H9 (cell line): ENCODE results near the gene SUPT20H. TPM values are rescaled to one million over a fixed set of nuclear protein-coding genes. Genes with fewer than 3 reads are reported as not detected.

Source experiments
- DNase-seq: peaks from one replicate; pipeline ENCODE4 v3.0.0-alpha.2; 2017
- H2AFZ ChIP-seq: one replicate; pipeline ENCODE4 v1.6.1; 2013; ENCODE audit warnings: mild to moderate bottlenecking, low read length, control low read depth, moderate library complexity
- H2AK5ac ChIP-seq: 2 replicates; pipeline ENCODE4 v1.6.1; 2013; ENCODE audit warnings: low read length, control low read depth, mixed read lengths; ENCODE audit not compliant: insufficient read length
- H2BK120ac ChIP-seq: one replicate; pipeline ENCODE4 v1.6.1; 2013; ENCODE audit warnings: low read depth, mild to moderate bottlenecking, low read length, control low read depth, inconsistent platforms; ENCODE audit not compliant: poor library complexity, severe bottlenecking
- H2BK12ac ChIP-seq: 2 replicates; pipeline ENCODE4 v1.6.1; 2013; ENCODE audit warnings: low read length, control low read depth, mixed read lengths, low read depth; ENCODE audit not compliant: insufficient read length
- H2BK15ac ChIP-seq: 2 replicates; pipeline ENCODE4 v1.6.1; 2013; ENCODE audit warnings: low read depth, low read length, control low read depth
- H2BK20ac ChIP-seq: one replicate; pipeline ENCODE4 v1.6.1; 2013; ENCODE audit warnings: low read depth, mild to moderate bottlenecking, low read length, control low read depth, inconsistent platforms; ENCODE audit not compliant: poor library complexity, severe bottlenecking
- H2BK5ac ChIP-seq: 2 replicates; pipeline ENCODE4 v1.6.1; 2013; ENCODE audit warnings: low read length, control low read depth, mixed read lengths; ENCODE audit not compliant: insufficient read length
- H3K14ac ChIP-seq: 2 replicates; pipeline ENCODE4 v1.6.1; 2013; ENCODE audit warnings: low read length, control low read depth; ENCODE audit not compliant: insufficient read depth
- H3K18ac ChIP-seq: 2 replicates; pipeline ENCODE4 v1.6.1; 2013; ENCODE audit warnings: low read depth, mild to moderate bottlenecking, mixed read lengths, low read length, control low read depth; ENCODE audit not compliant: insufficient read length
- H3K23ac ChIP-seq: 2 replicates; pipeline ENCODE4 v1.6.1; 2013; ENCODE audit warnings: low read length, control low read depth, mixed read lengths, low read depth; ENCODE audit not compliant: insufficient read length
- H3K23me2 ChIP-seq: 2 replicates; pipeline ENCODE4 v1.6.1; 2013; ENCODE audit warnings: low read depth, mild to moderate bottlenecking, mixed read lengths, low read length, control low read depth; ENCODE audit not compliant: insufficient read length, poor library complexity, severe bottlenecking
- H3K27ac ChIP-seq: 2 replicates; pipeline ENCODE4 v1.5.1; 2013; ENCODE audit warnings: low read length, control low read depth, mixed read lengths, low read depth; ENCODE audit not compliant: insufficient read length
- H3K27me3 ChIP-seq: 2 replicates; pipeline ENCODE4 v1.6.1; 2013; ENCODE audit warnings: low read length, control low read depth, inconsistent platforms; ENCODE audit not compliant: insufficient read depth
- H3K4ac ChIP-seq: 2 replicates; pipeline ENCODE4 v1.6.1; 2013; ENCODE audit warnings: low read depth, mild to moderate bottlenecking, control low read depth, inconsistent platforms, low read length, moderate library complexity
- H3K4me1 ChIP-seq: 2 replicates; pipeline ENCODE4 v1.6.1; 2013; ENCODE audit warnings: low read length, control low read depth, inconsistent platforms; ENCODE audit not compliant: insufficient read depth
- H3K4me2 ChIP-seq: 2 replicates; pipeline ENCODE4 v1.6.1; 2013; ENCODE audit warnings: low read length, control low read depth, mixed read lengths; ENCODE audit not compliant: insufficient read length, insufficient read depth
- H3K56ac ChIP-seq: 2 replicates; pipeline ENCODE4 v1.6.1; 2013; ENCODE audit warnings: low read depth, mild to moderate bottlenecking, mixed read lengths, low read length, control low read depth; ENCODE audit not compliant: insufficient read length
- H3K79me1 ChIP-seq: 2 replicates; pipeline ENCODE4 v1.6.1; 2013; ENCODE audit warnings: low read depth, mild to moderate bottlenecking, moderate library complexity, low read length, control low read depth, inconsistent platforms; ENCODE audit not compliant: insufficient read depth, poor library complexity, severe bottlenecking
- H3K79me2 ChIP-seq: 2 replicates; pipeline ENCODE4 v1.6.1; 2013; ENCODE audit warnings: low read length, control low read depth, inconsistent platforms; ENCODE audit not compliant: insufficient read depth
- H3K9ac ChIP-seq: 2 replicates; pipeline ENCODE4 v1.6.1; 2013; ENCODE audit warnings: low read length, control low read depth, mixed read lengths; ENCODE audit not compliant: insufficient read length; ENCODE audit errors: extremely low read depth
- H3K9me3 ChIP-seq: one replicate; pipeline ENCODE4 v1.6.1; 2013; ENCODE audit warnings: low read depth, low read length, inconsistent platforms; ENCODE audit not compliant: control insufficient read depth
- H3T11ph ChIP-seq: one replicate; pipeline ENCODE4 v1.6.1; 2013; ENCODE audit warnings: mild to moderate bottlenecking, low read length, control low read depth, inconsistent platforms
- H4K20me1 ChIP-seq: one replicate; pipeline ENCODE4 v1.6.1; 2013; ENCODE audit not compliant: control insufficient read depth, insufficient read length, insufficient read depth
- H4K5ac ChIP-seq: 2 replicates; pipeline ENCODE4 v1.6.1; 2013; ENCODE audit warnings: low read depth, mild to moderate bottlenecking, mixed read lengths, low read length, control low read depth; ENCODE audit not compliant: insufficient read length
- H4K8ac ChIP-seq: replicated peaks from 2 replicates; pipeline ENCODE4 v1.6.1; 2013; ENCODE audit warnings: low read length, control low read depth, mixed read lengths, low read depth; ENCODE audit not compliant: insufficient read length
- H4K91ac ChIP-seq: 2 replicates; pipeline ENCODE4 v1.6.1; 2013; ENCODE audit warnings: low read depth, mild to moderate bottlenecking, moderate library complexity, mixed read lengths, low read length, control low read depth; ENCODE audit not compliant: insufficient read length
- H3K27ac Mint-ChIP-seq, 3 experiments: 2 replicates in 2 of 3; 3 replicates in 1 of 3; pipeline ENCODE4 v1.8.0; 2020 to 2021; ENCODE audit warnings: mixed read lengths in 3 of 3, mild to moderate bottlenecking in 1 of 3, moderate library complexity in 1 of 3
- H3K27me3 Mint-ChIP-seq: 2 replicates; pipeline ENCODE4 v1.8.0; 2021; ENCODE audit warnings: low read depth, mild to moderate bottlenecking, moderate library complexity, mixed read lengths
- H3K36me3 Mint-ChIP-seq, 3 experiments: 2 replicates in 2 of 3; 3 replicates in 1 of 3; pipeline ENCODE4 v1.8.0; 2020 to 2021; ENCODE audit warnings: low read depth in 3 of 3, mixed read lengths in 3 of 3; ENCODE audit not compliant: insufficient read depth in 1 of 3
- H3K4me1 Mint-ChIP-seq, 2 experiments: 2 replicates each; pipeline ENCODE4 v1.8.0; 2020; ENCODE audit warnings: mixed read lengths in 2 of 2
- H3K4me3 Mint-ChIP-seq, 2 experiments: 2 replicates in 1 of 2; 3 replicates in 1 of 2; pipeline ENCODE4 v1.8.0; 2020 to 2021; ENCODE audit warnings: mild to moderate bottlenecking in 2 of 2, mixed read lengths in 2 of 2, moderate library complexity in 1 of 2
- H3K9me3 Mint-ChIP-seq, 2 experiments: 2 replicates in 1 of 2; 3 replicates in 1 of 2; pipeline ENCODE4 v1.8.0; 2020; ENCODE audit warnings: mild to moderate bottlenecking in 2 of 2, mixed read lengths in 2 of 2, moderate library complexity in 1 of 2
- WGBS: extraction: QIAGEN DNeasy Blood & Tissue Kit; methylation state at CpG from one replicate; pipeline ENCODE4 v1.1.7; 2013; ENCODE audit warnings: missing lambda C conversion rate, low lambda C conversion rate, mixed read lengths; ENCODE audit not compliant: insufficient read length; ENCODE audit errors: extremely low coverage; 5-methylcytosine and 5-hydroxymethylcytosine counted together
- total RNA-seq: library from RNA; stranded (reverse); gene quantifications from 2 replicates; pipeline ENCODE4 v1.2.1, GENCODE V29; 2021
- TF ChIP-seq, protein P1 (sequence below): fragments of 200-600 bp; sonication (generic); conservative IDR thresholded peaks from 3 replicates; pipeline ENCODE4 v1.8.0; 2021; ENCODE audit warnings: antibody characterized with exemption, mild to moderate bottlenecking

Gene SUPT20H
- total RNA-seq, 1 experiment from 2014 or later = 59.5 TPM

- no peak overlapping the region for H3K9ac ChIP-seq
- Mint-ChIP-seq H3K27me3 (no peaks in the 10 kb centered on the region), H3K36me3 (no peaks in the 10 kb centered on the region), H3K9me3 (no peaks in the 10 kb centered on the region), H3K4me3 (no peak overlapping the region), H3K4me1 (peaks cover 0 to 2% of the 10 kb centered on the region in 2 experiments; a peak in 1 of 4 replicates), H3K27ac (no peak overlapping the region)
- H2BK5ac ChIP-seq = no peak overlapping the region
- no peaks in the 10 kb centered on the region for H3K79me1 ChIP-seq
- no peaks in the 10 kb centered on the region for H3K79me2 ChIP-seq
- H3K14ac ChIP-seq = no peak overlapping the region
- no peak overlapping the region for H4K91ac ChIP-seq
- no peak overlapping the region for H4K5ac ChIP-seq
- WGBS = no CpG with 5 or more reads among the region's 2 CpGs
- no peak for DNase-seq
- H4K20me1 ChIP-seq = no peaks in the 10 kb centered on the region
- no peak overlapping the region for H3K23ac ChIP-seq
- no peak overlapping the region for H2BK20ac ChIP-seq
- no peak overlapping the region for H3K4ac ChIP-seq
- H2BK12ac ChIP-seq = no peak overlapping the region
- H2AK5ac ChIP-seq = no peak overlapping the region
- no peak overlapping the region for H3K56ac ChIP-seq
- no peaks in the 10 kb centered on the region for H3K23me2 ChIP-seq
- no peak overlapping the region for H4K8ac ChIP-seq
- H2BK120ac ChIP-seq = no peak overlapping the region
- no peak overlapping the region for H3K4me2 ChIP-seq
- H3K27me3 ChIP-seq = no peaks in the 10 kb centered on the region
- H3T11ph ChIP-seq = no peak overlapping the region
- TF ChIP-seq, protein P1, sequence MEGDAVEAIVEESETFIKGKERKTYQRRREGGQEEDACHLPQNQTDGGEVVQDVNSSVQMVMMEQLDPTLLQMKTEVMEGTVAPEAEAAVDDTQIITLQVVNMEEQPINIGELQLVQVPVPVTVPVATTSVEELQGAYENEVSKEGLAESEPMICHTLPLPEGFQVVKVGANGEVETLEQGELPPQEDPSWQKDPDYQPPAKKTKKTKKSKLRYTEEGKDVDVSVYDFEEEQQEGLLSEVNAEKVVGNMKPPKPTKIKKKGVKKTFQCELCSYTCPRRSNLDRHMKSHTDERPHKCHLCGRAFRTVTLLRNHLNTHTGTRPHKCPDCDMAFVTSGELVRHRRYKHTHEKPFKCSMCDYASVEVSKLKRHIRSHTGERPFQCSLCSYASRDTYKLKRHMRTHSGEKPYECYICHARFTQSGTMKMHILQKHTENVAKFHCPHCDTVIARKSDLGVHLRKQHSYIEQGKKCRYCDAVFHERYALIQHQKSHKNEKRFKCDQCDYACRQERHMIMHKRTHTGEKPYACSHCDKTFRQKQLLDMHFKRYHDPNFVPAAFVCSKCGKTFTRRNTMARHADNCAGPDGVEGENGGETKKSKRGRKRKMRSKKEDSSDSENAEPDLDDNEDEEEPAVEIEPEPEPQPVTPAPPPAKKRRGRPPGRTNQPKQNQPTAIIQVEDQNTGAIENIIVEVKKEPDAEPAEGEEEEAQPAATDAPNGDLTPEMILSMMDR = no peak
- H3K4me1 ChIP-seq = no peaks in the 10 kb centered on the region
- H2BK15ac ChIP-seq = no peak overlapping the region
- H3K9me3 ChIP-seq = no peaks in the 10 kb centered on the region
- no peak overlapping the region for H3K18ac ChIP-seq
- no peak overlapping the region for H3K27ac ChIP-seq
- H2AFZ ChIP-seq = no peak overlapping the region
These were observed 28.0 kb upstream of the SUPT20H start for GRCh38 chr13:37087486-37087885.
